Gastrocnemius medialis (tissue), 4 donors: ENCODE measurements around the gene RPS14. TPM values are rescaled to one million over a fixed set of nuclear protein-coding genes. Genes with fewer than 3 reads are reported as not detected.

Experiments used
- ATAC-seq, 2 donors: fragments of 150-250 bp; one replicate each; pipeline ENCODE4 v1.9.1; 2016
- DNase-seq, 2 donors: peaks; one replicate each; pipeline ENCODE4 v3.0.0-alpha.2; 2019
- H3K27ac ChIP-seq, 4 donors: fragments of 200-600 bp; sonication (generic); 1 replicate in 1 of 4; 2 replicates in 3 of 4; pipeline ENCODE4 v1.5.1; 2016 to 2018; ENCODE audit warnings: mild to moderate bottlenecking in 2 of 4, moderate library complexity in 1 of 4
- H3K27me3 ChIP-seq, 3 donors: fragments of 200-600 bp; sonication (generic) in 2 of 3; 1 replicate in 1 of 3; 2 replicates in 2 of 3; pipeline versions ENCODE4 v1.5.1 to v1.6.0; 2016 to 2019; ENCODE audit warnings: mild to moderate bottlenecking in 1 of 3, moderate library complexity in 1 of 3
- H3K36me3 ChIP-seq, 2 donors: fragments of 200-600 bp; sonication (generic) in 1 of 2; one replicate each; pipeline ENCODE4 v1.5.1; 2017 to 2018
- H3K4me1 ChIP-seq, 2 donors: fragments of 200-600 bp; sonication (generic) in 1 of 2; one replicate each; pipeline ENCODE4 v1.5.1; 2016 to 2017; ENCODE audit warnings: mild to moderate bottlenecking in 2 of 2
- H3K4me3 ChIP-seq, 4 donors: fragments of 200-600 bp; sonication (generic) in 3 of 4; 1 replicate in 1 of 4; 2 replicates in 3 of 4; pipeline ENCODE4 v1.5.1; 2016 to 2019; ENCODE audit warnings: mild to moderate bottlenecking in 2 of 4
- H3K9me3 ChIP-seq, 3 donors: fragments of 200-600 bp; sonication (generic) in 2 of 3; 1 replicate in 1 of 3; 2 replicates in 2 of 3; pipeline ENCODE4 v1.5.1; 2016 to 2019
- CTCF ChIP-seq, 5 experiments: fragments of 450-650 bp in 3 of 5; fragments of 200-600 bp in 2 of 5; sonication (generic) in 2 of 5; IDR thresholded peaks in 4 of 5; conservative IDR thresholded peaks in 1 of 5; 1 replicate in 4 of 5; 2 replicates in 1 of 5; pipeline ENCODE4 v1.5.1; 2016 to 2019; ENCODE audit warnings: antibody characterized with exemption in 5 of 5, mild to moderate bottlenecking in 3 of 5, moderate library complexity in 3 of 5
- POLR2A ChIP-seq, 2 donors: fragments of 450-650 bp; IDR thresholded peaks; one replicate each; pipeline ENCODE4 v1.6.1; 2017; ENCODE audit warnings: antibody characterized with exemption in 2 of 2, mild to moderate bottlenecking in 2 of 2, moderate library complexity in 2 of 2
- in situ Hi-C, 4 donors: fragments of 200-750 bp; cut with MboI; loops; one replicate each; pipeline versions ENCODE4 v1.15.0 to v1.8.0; 2017; ENCODE audit warnings: low sequenced_read_pairs in 4 of 4
- intact Hi-C: fragments of 100-400 bp; cut with DNase I; formaldehyde crosslinking; loops from one replicate; pipeline ENCODE4 v1.15.1; 2023; ENCODE audit warnings: low total_unique reads
- total RNA-seq, 4 donors: library from RNA; depleted of rRNA; stranded (reverse); fragments of >200 nt; gene quantifications; one replicate each; pipeline versions ENCODE4 v1.1.0 to v1.2.3, GENCODE V29; 2016

The RPS14 gene
- total RNA-seq, 4 donors from 2014 or later = 1,865 to 2,215 (median 2,024) TPM

DNA sequence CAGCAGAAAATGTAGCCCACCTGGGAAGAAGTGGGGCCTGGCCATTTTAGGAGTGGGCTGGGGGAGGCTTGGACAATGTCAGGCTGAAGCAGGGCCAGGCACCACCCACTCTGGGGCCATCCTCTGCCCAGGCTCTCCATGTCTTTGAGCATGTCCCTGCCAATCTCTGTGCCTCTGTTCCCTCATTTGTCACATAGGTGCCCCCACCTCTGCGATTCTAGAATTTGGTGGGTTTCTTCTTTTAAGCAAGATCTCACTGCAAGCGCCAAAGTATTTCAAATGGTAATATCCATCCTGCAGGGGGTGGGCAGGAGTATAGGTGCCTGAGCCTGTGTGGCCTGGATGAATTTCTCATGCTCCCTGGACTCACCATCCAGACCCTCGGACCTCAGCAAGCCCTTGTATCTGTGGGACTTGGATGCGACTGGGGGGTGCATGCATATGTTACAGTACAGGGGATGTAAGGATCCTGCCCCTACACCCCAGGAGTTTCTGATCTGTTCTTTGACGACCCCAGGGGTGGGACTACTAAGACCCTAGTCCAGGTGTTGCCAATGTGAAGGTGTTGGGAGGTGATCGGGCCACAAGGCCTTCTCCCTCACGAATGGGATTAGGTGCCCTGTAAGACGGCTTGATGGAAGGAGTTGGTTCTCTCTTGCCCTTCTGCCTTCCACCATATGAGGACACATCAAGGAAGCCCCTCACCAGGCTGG lies 41.2 kb downstream of the RPS14 start:
- in situ Hi-C loops = no loop called here
- H3K4me1 ChIP-seq = peaks cover 6 to 10% of the 10 kb centered on the region in 2 donors
- H3K4me3 ChIP-seq = no peak overlapping the region

GRCh38 chr5:150407096-150407720 lies 42.3 kb downstream of the RPS14 start:
- no peak overlapping the region for H3K4me3 ChIP-seq
- H3K27me3 ChIP-seq = no peaks in the 10 kb centered on the region
- in situ Hi-C loops (no loop called here), intact Hi-C loops (no loop called here)
- peaks cover 6 to 10% of the 10 kb centered on the region in 2 donors for H3K4me1 ChIP-seq
- ATAC-seq (no peak), DNase-seq (no peak)
- TF ChIP-seq POLR2A (IDR thresholded peaks at IDR 0.05) (no peak), CTCF (IDR thresholded peaks at IDR 0.05 in 4 of 5, conservative IDR thresholded peaks at IDR 0.05 in 1 of 5) (no peak)
- H3K27ac ChIP-seq = peak overlapping the region in 3 of 4 donors; percentile 13 to 83 (median 57)
- H3K36me3 ChIP-seq = peaks cover 0 to 14% of the 10 kb centered on the region in 2 donors
- no peaks in the 10 kb centered on the region for H3K9me3 ChIP-seq

More for the DNA sequence above, 41.2 kb downstream of the RPS14 start:
- intact Hi-C loops = no loop called here
- H3K27ac ChIP-seq = peak overlapping the region; percentile 12 to 83 (median 60)
- H3K36me3 ChIP-seq = peaks cover 0 to 4% of the 10 kb centered on the region in 2 donors
- ATAC-seq (no peak), DNase-seq (no peak)
- H3K9me3 ChIP-seq = no peaks in the 10 kb centered on the region
- no peaks in the 10 kb centered on the region for H3K27me3 ChIP-seq
- TF ChIP-seq CTCF (IDR thresholded peaks at IDR 0.05 in 4 of 5, conservative IDR thresholded peaks at IDR 0.05 in 1 of 5) (no peak), POLR2A (IDR thresholded peaks at IDR 0.05) (no peak)

- peak overlapping the region in 3 of 4 donors; percentile 13 to 83 (median 18) for H3K27ac ChIP-seq
- H3K9me3 ChIP-seq = no peaks in the 10 kb centered on the region
- H3K4me1 ChIP-seq = peaks cover 6 to 10% of the 10 kb centered on the region in 2 donors
- H3K4me3 ChIP-seq = no peak overlapping the region
- no peak for TF ChIP-seq POLR2A (IDR thresholded peaks at IDR 0.05)
- no peak for TF ChIP-seq CTCF (IDR thresholded peaks at IDR 0.05 in 4 of 5, conservative IDR thresholded peaks at IDR 0.05 in 1 of 5)
- ATAC-seq (no peak), DNase-seq (no peak)
- in situ Hi-C loops (no loop called here), intact Hi-C loops (no loop called here)
- H3K36me3 ChIP-seq = peaks cover 0 to 14% of the 10 kb centered on the region in 2 donors
- H3K27me3 ChIP-seq = no peaks in the 10 kb centered on the region
These were observed 42.8 kb downstream of the RPS14 start for GRCh38 chr5:150406723-150407095.

DNA sequence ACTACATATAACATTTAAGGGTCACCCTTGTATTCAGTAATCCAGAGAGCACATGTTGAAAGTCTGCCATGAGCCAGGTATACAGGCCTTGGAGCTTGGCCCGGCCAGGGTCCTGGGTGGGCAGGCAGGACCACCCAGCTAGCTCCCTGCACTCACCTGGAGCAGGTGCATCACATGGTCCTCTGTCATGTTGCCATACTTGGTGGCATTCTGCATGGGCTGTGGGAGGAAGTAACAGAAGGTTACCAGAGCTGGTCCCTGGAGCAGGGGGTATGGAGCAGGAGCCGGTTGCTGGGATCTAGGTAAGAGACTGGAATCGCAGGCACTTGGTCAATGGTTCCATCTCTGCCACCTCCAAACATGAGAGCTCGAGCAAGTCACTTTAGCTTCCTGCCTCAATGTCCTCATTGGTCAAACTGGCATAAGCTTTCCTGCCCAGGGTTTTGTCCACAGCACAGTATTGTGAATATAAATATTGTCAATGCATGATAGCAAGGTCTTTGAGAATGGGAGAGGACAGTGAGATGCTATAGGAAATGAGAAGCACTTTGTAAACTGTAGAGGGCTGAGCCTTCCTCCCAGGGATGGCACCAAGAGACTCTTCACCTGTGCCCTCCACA lies 43.3 kb downstream of the RPS14 start:
- in situ Hi-C loops = no loop called here
- no peak overlapping the region for H3K4me3 ChIP-seq
- peak overlapping the region in 3 of 4 donors; percentile 13 to 83 (median 18) for H3K27ac ChIP-seq
- H3K36me3 ChIP-seq = peaks cover 0 to 14% of the 10 kb centered on the region in 2 donors
- no peak for DNase-seq
- no peaks in the 10 kb centered on the region for H3K9me3 ChIP-seq
- TF ChIP-seq POLR2A (IDR thresholded peaks at IDR 0.05) = no peak
- H3K27me3 ChIP-seq = no peaks in the 10 kb centered on the region
- intact Hi-C loops = no loop called here
- peaks cover 6 to 10% of the 10 kb centered on the region in 2 donors for H3K4me1 ChIP-seq
- ATAC-seq = no peak
